Measurements from ENCODE around the gene CXADR. TPM values are rescaled to one million over a fixed set of nuclear protein-coding genes. Genes with fewer than 3 reads are reported as not detected.

Gene CXADR
- total RNA-seq, 4 donors from 2014 or later = 1.3 to 29.9 (median 17.9) TPM

- intact Hi-C loops (cut with DNase I; ENCODE audit: low total_unique reads) = no loop called here
- no peak for DNase-seq
- Histone ChIP-seq H3K4me1 (no peaks in the 10 kb centered on the region), H3K27ac (no peak overlapping the region), H3K36me3 (no peaks in the 10 kb centered on the region), H3K27me3 (no peaks in the 10 kb centered on the region), H3K9me3 (no peaks in the 10 kb centered on the region), H3K4me3 (no peak overlapping the region)
- TF ChIP-seq POLR2A (IDR thresholded peaks at IDR 0.05) = no peak
- TF ChIP-seq CTCF (IDR thresholded peaks at IDR 0.05) = no peak
Observed at GRCh38 chr21:17590430-17590829, 77.6 kb downstream of the CXADR start.

- H3K36me3 ChIP-seq = no peaks in the 10 kb centered on the region
Observed at GRCh38 chr21:17597680-17598079, 84.8 kb downstream of the CXADR start.

GRCh38 chr21:17598437-17598836 is 85.6 kb downstream of the CXADR start:
- Histone ChIP-seq H3K27ac (no peak overlapping the region), H3K4me1 (no peaks in the 10 kb centered on the region), H3K27me3 (no peaks in the 10 kb centered on the region), H3K9me3 (no peaks in the 10 kb centered on the region), H3K4me3 (no peak overlapping the region), H3K36me3 (no peaks in the 10 kb centered on the region)
- no peak for DNase-seq
- intact Hi-C loops (cut with DNase I; ENCODE audit: low total_unique reads) = no loop called here
- TF ChIP-seq CTCF (IDR thresholded peaks at IDR 0.05) (no peak), POLR2A (IDR thresholded peaks at IDR 0.05) (no peak)

More at GRCh38 chr21:17597680-17598079, 84.8 kb downstream of the CXADR start:
- DNase-seq = no peak
- TF ChIP-seq POLR2A (IDR thresholded peaks at IDR 0.05) = no peak
- no peak for TF ChIP-seq CTCF (IDR thresholded peaks at IDR 0.05)
- no peaks in the 10 kb centered on the region for H3K27me3 ChIP-seq
- H3K27ac ChIP-seq = no peak overlapping the region
- no peak overlapping the region for H3K4me3 ChIP-seq
- no peaks in the 10 kb centered on the region for H3K9me3 ChIP-seq
- H3K4me1 ChIP-seq = no peaks in the 10 kb centered on the region
- intact Hi-C loops (cut with DNase I; ENCODE audit: low total_unique reads) = no loop called here

GRCh38 chr21:17602874-17603273 is 90.0 kb downstream of the CXADR start:
- Histone ChIP-seq H3K27me3 (no peaks in the 10 kb centered on the region), H3K27ac (no peak overlapping the region), H3K4me3 (no peak overlapping the region), H3K9me3 (no peaks in the 10 kb centered on the region), H3K4me1 (no peaks in the 10 kb centered on the region), H3K36me3 (no peaks in the 10 kb centered on the region)
- TF ChIP-seq POLR2A (IDR thresholded peaks at IDR 0.05) (no peak), CTCF (IDR thresholded peaks at IDR 0.05) (no peak)
- no peak for DNase-seq
- intact Hi-C loops (cut with DNase I; ENCODE audit: low total_unique reads) = no loop called here

GRCh38 chr21:17607684-17608083 is 94.8 kb downstream of the CXADR start:
- DNase-seq = no peak
- TF ChIP-seq POLR2A (IDR thresholded peaks at IDR 0.05) (no peak), CTCF (IDR thresholded peaks at IDR 0.05) (no peak)
- Histone ChIP-seq H3K4me1 (no peaks in the 10 kb centered on the region), H3K36me3 (no peaks in the 10 kb centered on the region), H3K27me3 (no peaks in the 10 kb centered on the region), H3K4me3 (no peak overlapping the region), H3K27ac (no peak overlapping the region), H3K9me3 (no peaks in the 10 kb centered on the region)
- intact Hi-C loops (cut with DNase I; ENCODE audit: low total_unique reads) = no loop called here

Data from uterus (tissue), 4 donors.